ENCODE data around the gene DNALI1. TPM values are rescaled to one million over a fixed set of nuclear protein-coding genes. Genes with fewer than 3 reads are reported as not detected.
"Not testable (repeated sequence)": the region's sequence is repeated elsewhere in the genome, so short reads cannot be mapped to it uniquely, and the experiment has no call there.

Gene DNALI1
- total and polyA plus RNA-seq, 2 donors (not counting 3 experiments of a cell fraction or from before 2014, with no cell fraction given) = 5.2 to 8.1 TPM

GRCh38 chr1:37532418-37533156, 24.2 kb upstream of the DNALI1 start:
- H4K20me1 ChIP-seq (replicated peaks; ENCODE audit: control insufficient read depth, extremely low read depth, insufficient read depth, low read length); H3K36me3 ChIP-seq (ENCODE audit: control insufficient read depth in 2 of 2, extremely low read depth in 1 of 2, insufficient read depth in 2 of 2, low read length in 2 of 2); H3K79me2 ChIP-seq (ENCODE audit: control insufficient read depth, insufficient read depth, low read length); H3K4me2 ChIP-seq (ENCODE audit: insufficient read depth, low read length); intact Hi-C loops (cut with micrococcal nuclease); FAIRE-seq; DNase-seq (ENCODE audit: low read depth, low spot score); BruUV-seq (replicated peaks); H3K27ac ChIP-seq (ENCODE audit: insufficient read depth, low read depth, low read length); H3K27me3 ChIP-seq (ENCODE audit: control insufficient read depth in 2 of 2, insufficient read depth in 2 of 2, low read length in 2 of 2); H3K9me1 ChIP-seq (replicated peaks; ENCODE audit: control insufficient read depth, extremely low read depth, insufficient read depth, low read length); H3K9ac ChIP-seq (replicated peaks; ENCODE audit: extremely low read depth, insufficient read depth, low read length); dilution Hi-C loops (cut with MboI; ENCODE audit: extremely low pct_ligation_motif_present, low sequenced_read_pairs); H3K4me3 ChIP-seq (replicated peaks in 1 of 3; ENCODE audit: insufficient read depth in 1 of 3, low read depth in 1 of 3, low read length in 3 of 3); H3K9me3 ChIP-seq (replicated peaks; ENCODE audit: control insufficient read depth, insufficient read depth, low read length); H2AFZ ChIP-seq (ENCODE audit: low read depth, low read length): not testable (repeated sequence)
- ChIA-PET POLR2A (interaction anchor here (0.6 to 0.7 kb wide), 2 partner anchors 8 to 43 kb away, joined by 4 to 5 read pairs; no protein-coding TSS in a partner anchor), CTCF (interaction anchor here (1.0 to 2.5 kb wide), 2 partner anchors 18 to 45 kb away, joined by 4 to 11 read pairs; partner anchors contain the start of gene MEAF6)
- peaks cover 17% of the 10 kb centered on the region for H3K4me1 ChIP-seq (ENCODE audit: control insufficient read depth, extremely low read depth, insufficient read depth, low read length)

- Histone ChIP-seq H3K9me3 (replicated peaks; ENCODE audit: control insufficient read depth, insufficient read depth, low read length) (no peaks in the 10 kb centered on the region), H3K27me3 (ENCODE audit: control insufficient read depth in 2 of 2, insufficient read depth in 2 of 2, low read length in 2 of 2) (no peaks in the 10 kb centered on the region), H3K4me2 (ENCODE audit: insufficient read depth, low read length) (peak overlapping the region; percentile 5), H2AFZ (ENCODE audit: low read depth, low read length) (no peak overlapping the region), H3K9me1 (replicated peaks; ENCODE audit: control insufficient read depth, extremely low read depth, insufficient read depth, low read length) (no peaks in the 10 kb centered on the region), H3K36me3 (ENCODE audit: control insufficient read depth in 2 of 2, extremely low read depth in 1 of 2, insufficient read depth in 2 of 2, low read length in 2 of 2) (peaks cover 0 to 5% of the 10 kb centered on the region in 2 experiments), H3K79me2 (ENCODE audit: control insufficient read depth, insufficient read depth, low read length) (peaks cover 2% of the 10 kb centered on the region), H3K4me3 (replicated peaks in 1 of 3; ENCODE audit: insufficient read depth in 1 of 3, low read depth in 1 of 3, low read length in 3 of 3) (no peak overlapping the region), H3K4me1 (ENCODE audit: control insufficient read depth, extremely low read depth, insufficient read depth, low read length) (peaks cover 17% of the 10 kb centered on the region), H3K9ac (replicated peaks; ENCODE audit: extremely low read depth, insufficient read depth, low read length) (peak overlapping the region; percentile 30), H4K20me1 (replicated peaks; ENCODE audit: control insufficient read depth, extremely low read depth, insufficient read depth, low read length) (no peaks in the 10 kb centered on the region), H3K27ac (ENCODE audit: insufficient read depth, low read depth, low read length) (peak overlapping the region; percentile 98)
- intact Hi-C loops (cut with micrococcal nuclease) = loop anchor here (1.0 kb wide), 3 partner anchors 19 to 42 kb away; partner anchors contain the start of genes MEAF6 and SNIP1
- no peak for FAIRE-seq
- TF ChIP-seq CTCF (IDR thresholded peaks at IDR 0.05; ENCODE audit: extremely low read depth in 1 of 2, insufficient read depth in 1 of 2, low read depth in 1 of 2, low read length in 2 of 2) (no peak), FOS (IDR thresholded peaks at IDR 0.05; ENCODE audit: borderline replicate concordance, insufficient read depth, low read length) (no peak), EZH2 (IDR thresholded peaks at IDR 0.05; ENCODE audit: borderline replicate concordance, low read depth, low read length, severe bottlenecking) (no peak), MYC (IDR thresholded peaks at IDR 0.05; ENCODE audit: low read depth, low read length) (no peak), POLR2A (IDR thresholded peaks at IDR 0.05; ENCODE audit: low read depth, low read length) (no peak), JUN (IDR thresholded peaks at IDR 0.05; ENCODE audit: borderline replicate concordance, insufficient read depth, insufficient read length, low read depth) (no peak), GATA2 (IDR thresholded peaks at IDR 0.05; ENCODE audit: insufficient read depth, insufficient read length, low read depth, low read length) (no peak), MAX (IDR thresholded peaks at IDR 0.05; ENCODE audit: insufficient read depth, insufficient read length) (no peak), POLR2AphosphoS5 (IDR thresholded peaks at IDR 0.05; ENCODE audit: insufficient read depth, low read depth, low read length) (no peak)
- dilution Hi-C loops (cut with MboI; ENCODE audit: extremely low pct_ligation_motif_present, low sequenced_read_pairs) = no loop called here
- no peak for DNase-seq (ENCODE audit: low read depth, low spot score)
- BruUV-seq (replicated peaks) = no TSS peak
- POLR2A ChIA-PET = interaction anchor here (0.6 kb wide), 1 partner anchor 9 kb away, joined by 5 read pairs; no protein-coding TSS in a partner anchor
- CTCF ChIA-PET = interaction anchor here (1.7 to 1.8 kb wide), 2 partner anchors 19 to 46 kb away, joined by 5 to 11 read pairs; partner anchors contain the start of gene MEAF6
Measured at GRCh38 chr1:37533317-37534093, 23.2 kb upstream of the DNALI1 start.
